Left renal pelvis (tissue), 4 donors: ENCODE data around the gene SHB. TPM values are rescaled to one million over a fixed set of nuclear protein-coding genes. Genes with fewer than 3 reads are reported as not detected.

ENCODE experiments used
- DNase-seq, 4 donors: peaks; one replicate each; pipeline ENCODE4 v3.0.0-alpha.2; 2013; ENCODE audit warnings: low read depth in 4 of 4, low spot score in 3 of 4
- polyA plus RNA-seq, 4 donors: library from polyadenylated mRNA; unstranded; fragments of 120-200 nt; gene quantifications; one replicate each; pipeline ENCODE4 v1.2.1, GENCODE V29; 2013; ENCODE audit not compliant: insufficient read length in 4 of 4

Gene SHB
- polyA plus RNA-seq, 4 donors, result 4.7 to 19.3 (median 15.9) TPM

GRCh38 chr9:38026840-38027527 lies 42.0 kb downstream of the SHB start:
- DNase-seq, result no peak

GRCh38 chr9:38026021-38026809 lies 42.8 kb downstream of the SHB start:
- no peak for DNase-seq

- no peak for DNase-seq
Measured at GRCh38 chr9:38025166-38025565, 43.9 kb downstream of the SHB start.

- DNase-seq, result no peak
Measured at GRCh38 chr9:38024036-38024681, 44.9 kb downstream of the SHB start.

- no peak for DNase-seq
Measured at GRCh38 chr9:38023661-38024035, 45.4 kb downstream of the SHB start.

GRCh38 chr9:38022995-38023394 lies 46.0 kb downstream of the SHB start:
- DNase-seq, result no peak

GRCh38 chr9:38022203-38022895 lies 46.7 kb downstream of the SHB start:
- no peak for DNase-seq

GRCh38 chr9:38020151-38021076 lies 48.6 kb downstream of the SHB start:
- DNase-seq, result no peak

GRCh38 chr9:38019731-38020130 lies 49.3 kb downstream of the SHB start:
- DNase-seq, result no peak

- DNase-seq, result no peak
Measured at GRCh38 chr9:38018958-38019602, 49.9 kb downstream of the SHB start.

GRCh38 chr9:38018241-38018957 lies 50.6 kb downstream of the SHB start:
- no peak for DNase-seq

- no peak for DNase-seq
Measured at GRCh38 chr9:38017885-38018186, 51.2 kb downstream of the SHB start.

GRCh38 chr9:38017149-38017884 lies 51.7 kb downstream of the SHB start:
- no peak for DNase-seq

- no peak for DNase-seq
Measured at GRCh38 chr9:38016375-38017135, 52.5 kb downstream of the SHB start.

GRCh38 chr9:38015906-38016305 lies 53.1 kb downstream of the SHB start:
- DNase-seq, result no peak

GRCh38 chr9:38015266-38015665 lies 53.8 kb downstream of the SHB start:
- DNase-seq, result no peak

- DNase-seq, result no peak
Measured at GRCh38 chr9:38012767-38013450, 56.1 kb downstream of the SHB start.
